Liver (tissue), 9 donors: ENCODE data around the gene FRMD4A. TPM values are rescaled to one million over a fixed set of nuclear protein-coding genes. Genes with fewer than 3 reads are reported as not detected.

ENCODE experiments used
- DNase-seq: peaks from one replicate; pipeline ENCODE4 v3.0.0-alpha.2; 2017; ENCODE audit warnings: low spot score
- H3K27ac ChIP-seq, 2 donors: one replicate each; pipeline ENCODE4 v1.7.0; 2013; ENCODE audit warnings: inconsistent platforms in 2 of 2, low read length in 2 of 2, control low read depth in 1 of 2, low read depth in 1 of 2, mild to moderate bottlenecking in 1 of 2
- H3K27me3 ChIP-seq, 4 donors: one replicate each; pipeline versions ENCODE4 v1.6.1 to v1.7.0; 2013; ENCODE audit warnings: low read length in 3 of 4, inconsistent platforms in 1 of 4, mild to moderate bottlenecking in 1 of 4, moderate library complexity in 1 of 4; ENCODE audit not compliant: control insufficient read depth in 4 of 4, insufficient read depth in 4 of 4
- H3K36me3 ChIP-seq, 4 donors: one replicate each; pipeline versions ENCODE4 v1.6.1 to v1.7.0; 2013; ENCODE audit warnings: low read length in 3 of 4, mild to moderate bottlenecking in 3 of 4, low read depth in 1 of 4, moderate library complexity in 1 of 4; ENCODE audit not compliant: control insufficient read depth in 4 of 4, insufficient read depth in 3 of 4
- H3K4me1 ChIP-seq, 4 donors: one replicate each; pipeline versions ENCODE4 v1.6.1 to v1.7.0; 2013; ENCODE audit warnings: low read length in 3 of 4, mild to moderate bottlenecking in 3 of 4, moderate library complexity in 1 of 4; ENCODE audit not compliant: control insufficient read depth in 4 of 4, insufficient read depth in 4 of 4
- H3K4me3 ChIP-seq, 3 donors: one replicate each; pipeline versions ENCODE4 v1.6.1 to v1.7.0; 2013; ENCODE audit warnings: low read length in 3 of 3, control low read depth in 1 of 3, low read depth in 1 of 3, mild to moderate bottlenecking in 1 of 3
- H3K9ac ChIP-seq, 2 donors: one replicate each; pipeline ENCODE4 v1.7.0; 2013; ENCODE audit warnings: low read length in 2 of 2, mild to moderate bottlenecking in 2 of 2, moderate library complexity in 2 of 2, control low read depth in 1 of 2, low read depth in 1 of 2
- H3K9me3 ChIP-seq, 4 donors: one replicate each; pipeline versions ENCODE4 v1.6.1 to v1.7.0; 2013; ENCODE audit warnings: low read length in 3 of 4; ENCODE audit not compliant: control insufficient read depth in 4 of 4
- ATF3 ChIP-seq: IDR thresholded peaks from 2 replicates; pipeline ENCODE4 v1.6.1; 2016; ENCODE audit warnings: antibody characterized with exemption
- CTCF ChIP-seq: fragments of 150-350 bp; IDR thresholded peaks from 2 replicates; pipeline ENCODE4 v1.5.1; 2017; ENCODE audit warnings: improper control_type of control experiment, low read depth, low read length; ENCODE audit not compliant: missing input control
- FOXA1 ChIP-seq: IDR thresholded peaks from 2 replicates; pipeline ENCODE4 v1.6.1; 2016; ENCODE audit warnings: antibody characterized with exemption
- FOXA2 ChIP-seq: IDR thresholded peaks from 2 replicates; pipeline ENCODE4 v1.6.1; 2016; ENCODE audit warnings: antibody characterized with exemption
- HNF4A ChIP-seq, 2 donors: conservative IDR thresholded peaks; 2 replicates each; pipeline ENCODE4 v1.6.1; 2016; ENCODE audit warnings: antibody characterized with exemption in 2 of 2, mild to moderate bottlenecking in 2 of 2
- JUND ChIP-seq, 2 donors: IDR thresholded peaks; 2 replicates each; pipeline ENCODE4 v1.6.1; 2016; ENCODE audit warnings: antibody characterized with exemption in 2 of 2
- MAX ChIP-seq: IDR thresholded peaks from 2 replicates; pipeline ENCODE4 v1.6.1; 2016; ENCODE audit warnings: antibody characterized with exemption
- NR2F2 ChIP-seq: IDR thresholded peaks from 2 replicates; pipeline ENCODE4 v1.6.1; 2016; ENCODE audit warnings: antibody characterized with exemption
- RAD21 ChIP-seq, 2 donors: IDR thresholded peaks; 2 replicates each; pipeline ENCODE4 v1.6.1; 2016; ENCODE audit warnings: antibody characterized with exemption in 2 of 2, mild to moderate bottlenecking in 2 of 2
- REST ChIP-seq: IDR thresholded peaks from 2 replicates; pipeline ENCODE4 v1.6.1; 2016; ENCODE audit warnings: antibody characterized with exemption, mild to moderate bottlenecking
- SP1 ChIP-seq: IDR thresholded peaks from 2 replicates; pipeline ENCODE4 v1.6.1; 2018; ENCODE audit warnings: antibody characterized with exemption, mild to moderate bottlenecking
- TAF1 ChIP-seq: conservative IDR thresholded peaks from 2 replicates; pipeline ENCODE4 v1.6.1; 2016; ENCODE audit warnings: antibody characterized with exemption, mild to moderate bottlenecking
- YY1 ChIP-seq: IDR thresholded peaks from 2 replicates; pipeline ENCODE4 v1.6.1; 2016; ENCODE audit warnings: antibody characterized with exemption, mild to moderate bottlenecking
- ZBTB33 ChIP-seq: IDR thresholded peaks from 2 replicates; pipeline ENCODE4 v1.6.1; 2016; ENCODE audit warnings: antibody characterized with exemption
- WGBS: extraction: QIAGEN DNeasy Blood & Tissue Kit; methylation state at CpG from one replicate; pipeline ENCODE4 v1.1.7; 2013; 5-methylcytosine and 5-hydroxymethylcytosine counted together
- polyA plus RNA-seq, 2 donors: library from polyadenylated mRNA; stranded (reverse) in 1 of 2; unstranded in 1 of 2; fragments of 200-250 nt in 1 of 2; fragments of >200 nt in 1 of 2; fragmentation: Nextera tagmentation in 1 of 2; extraction: Ambion mirVana in 1 of 2; gene quantifications; one replicate each; pipeline versions ENCODE4 v1.2.1 to v1.2.3, GENCODE V29; 2013 to 2015
- total RNA-seq, 2 donors: library from RNA; depleted of rRNA; stranded (reverse); fragments of >200 nt; gene quantifications; one replicate each; pipeline ENCODE4 v1.2.3, GENCODE V29; 2014
- donor health status: healthy.
- donor health status: healthy.
- donor health status: healthy.
- donor health status: healthy.
- donor health status: healthy.

The FRMD4A gene
- total and polyA plus RNA-seq, 4 donors: 8.2 to 34.3 (median 13.1) TPM

- Histone ChIP-seq H3K27ac (no peak overlapping the region), H3K4me3 (no peak overlapping the region), H3K4me1 (peaks cover 3 to 15% (median 5%) of the 10 kb centered on the region in 4 donors), H3K9me3 (no peaks in the 10 kb centered on the region), H3K36me3 (no peaks in the 10 kb centered on the region), H3K27me3 (peaks cover 0 to 3% (median 1%) of the 10 kb centered on the region in 4 donors), H3K9ac (no peak overlapping the region)
- DNase-seq: no peak
- TF ChIP-seq YY1: no peak
- no peak for TF ChIP-seq CTCF
- TF ChIP-seq RAD21 (IDR thresholded peaks at IDR 0.05): no peak
- no peak for TF ChIP-seq TAF1
- no peak for TF ChIP-seq HNF4A (conservative IDR thresholded peaks at IDR 0.05)
- no peak for TF ChIP-seq FOXA2
- TF ChIP-seq NR2F2: no peak
- TF ChIP-seq MAX: no peak
- TF ChIP-seq FOXA1: no peak
- TF ChIP-seq JUND (IDR thresholded peaks at IDR 0.05): no peak
- 57% methylated on average over 9 of the region's 9 CpGs for WGBS
These were observed 436.2 kb downstream of the FRMD4A start for GRCh38 chr10:13894412-13895093.

- 83% methylated on average over 4 of the region's 4 CpGs for WGBS
- Histone ChIP-seq H3K9ac (no peak overlapping the region), H3K9me3 (no peaks in the 10 kb centered on the region), H3K27me3 (peaks cover 0 to 3% (median 1%) of the 10 kb centered on the region in 4 donors), H3K4me1 (peaks cover 3 to 15% (median 5%) of the 10 kb centered on the region in 4 donors), H3K4me3 (no peak overlapping the region), H3K36me3 (no peaks in the 10 kb centered on the region), H3K27ac (no peak overlapping the region)
- no peak for DNase-seq
- no peak for TF ChIP-seq SP1
- TF ChIP-seq TAF1: no peak
- TF ChIP-seq YY1: no peak
- no peak for TF ChIP-seq ZBTB33
- TF ChIP-seq JUND (IDR thresholded peaks at IDR 0.05): no peak
These were observed 436.8 kb downstream of the FRMD4A start for GRCh38 chr10:13893926-13894325.

- H3K36me3 ChIP-seq: no peaks in the 10 kb centered on the region
- H3K27ac ChIP-seq: no peak overlapping the region
- DNase-seq: no peak
- peaks cover 0 to 3% (median 1%) of the 10 kb centered on the region in 4 donors for H3K27me3 ChIP-seq
- H3K4me1 ChIP-seq: peaks cover 3 to 15% (median 5%) of the 10 kb centered on the region in 4 donors
- no peaks in the 10 kb centered on the region for H3K9me3 ChIP-seq
- no peak overlapping the region for H3K4me3 ChIP-seq
- H3K9ac ChIP-seq: no peak overlapping the region
- 88% methylated on average over 5 of the region's 5 CpGs for WGBS
- TF ChIP-seq MAX: no peak
- TF ChIP-seq NR2F2: no peak
- no peak for TF ChIP-seq HNF4A (conservative IDR thresholded peaks at IDR 0.05)
- TF ChIP-seq ATF3: no peak
- TF ChIP-seq JUND (IDR thresholded peaks at IDR 0.05): no peak
- TF ChIP-seq YY1: no peak
- no peak for TF ChIP-seq TAF1
- no peak for TF ChIP-seq ZBTB33
- no peak for TF ChIP-seq REST
These were observed 437.9 kb downstream of the FRMD4A start for GRCh38 chr10:13892871-13893270.
